Kidney (tissue), 14 donors: ENCODE data around the gene UGT1A5. TPM values are rescaled to one million over a fixed set of nuclear protein-coding genes. Genes with fewer than 3 reads are reported as not detected.
"Not testable (repeated sequence)": the region's sequence is repeated elsewhere in the genome, so short reads cannot be mapped to it uniquely, and the experiment has no call there.

Experiments used
- DNase-seq, 5 donors: peaks; one replicate each; pipeline ENCODE4 v3.0.0-alpha.2; 2013 to 2020
- FAIRE-seq: peaks from 2 replicates; lab custom pipeline; 2012; peaks lifted over from hg19 to GRCh38; lab: Jason Lieb, UNC
- H3K27ac ChIP-seq, 2 donors: one replicate each; pipeline ENCODE4 v1.7.0; 2013; ENCODE audit warnings: low read depth in 2 of 2, low read length in 2 of 2, inconsistent platforms in 1 of 2
- H3K27me3 ChIP-seq: one replicate; pipeline ENCODE4 v1.7.1; 2013; ENCODE audit warnings: low read length, inconsistent platforms; ENCODE audit not compliant: control insufficient read depth, insufficient read depth
- H3K36me3 ChIP-seq, 3 donors: one replicate each; pipeline versions ENCODE4 v1.7.0 to v1.7.1; 2013; ENCODE audit warnings: low read length in 3 of 3, control low read depth in 1 of 3, inconsistent platforms in 1 of 3; ENCODE audit not compliant: insufficient read depth in 3 of 3, control insufficient read depth in 2 of 3
- H3K4me1 ChIP-seq, 3 donors: one replicate each; pipeline versions ENCODE4 v1.7.0 to v1.7.1; 2013; ENCODE audit warnings: low read length in 3 of 3, inconsistent platforms in 1 of 3, low read depth in 1 of 3; ENCODE audit not compliant: control insufficient read depth in 2 of 3, insufficient read depth in 2 of 3
- H3K4me3 ChIP-seq, 3 donors: one replicate each; pipeline versions ENCODE4 v1.7.0 to v1.8.1; 2013; ENCODE audit warnings: low read length in 3 of 3, control low read depth in 1 of 3, inconsistent platforms in 1 of 3
- H3K9ac ChIP-seq, 3 donors: one replicate each; pipeline versions ENCODE4 v1.7.0 to v1.7.1; 2013; ENCODE audit warnings: low read length in 3 of 3, control low read depth in 1 of 3, inconsistent platforms in 1 of 3
- H3K9me3 ChIP-seq, 3 donors: one replicate each; pipeline versions ENCODE4 v1.7.0 to v1.7.1; 2013; ENCODE audit warnings: low read length in 3 of 3, control low read depth in 1 of 3, inconsistent platforms in 1 of 3; ENCODE audit not compliant: control insufficient read depth in 2 of 3, insufficient read depth in 1 of 3
- intact Hi-C: fragments of 100-400 bp; cut with DNase I; formaldehyde crosslinking; loops from one replicate; pipeline ENCODE4 v1.11.1; 2022
- polyA plus RNA-seq: library from polyadenylated mRNA; stranded (reverse); fragments of 350-450 nt; fragmentation: Illumina TruSeq; extraction: RNeasy Lipid Tissue Mini Kit (QIAGEN cat#74804); gene quantifications from one replicate; pipeline ENCODE4 v1.2.3, GENCODE V29; 2014; ENCODE audit warnings: low read depth, low replicate concordance; ENCODE audit not compliant: insufficient read depth
- total RNA-seq: library from RNA; stranded (reverse); fragmentation: NEBNext Ultra II Directional; extraction: Animal tissue kit (Norgen Biotek cat#: 25700); gene quantifications from one replicate; pipeline ENCODE4 v1.2.1, GENCODE V29; 2021
- TF ChIP-seq, protein P1 (sequence below): IDR thresholded peaks from 3 replicates; pipeline ENCODE4 v1.5.1; 2012; ENCODE audit warnings: mild to moderate bottlenecking, moderate library complexity, borderline replicate concordance; ENCODE audit not compliant: insufficient read depth; ENCODE audit errors: extremely low read depth
- donor health status: control.
- donor health status: control.
- donor health status: control.
- donor health status: control.
- donor health status: control.
- donor health status: DM: yes; HTN: yes; CAD: no.
- donor health status: Normal renal cell carcinoma (clear cell type).

Gene UGT1A5
- total and polyA plus RNA-seq, 2 donors from 2014 or later, result 2.1 TPM; not detected in 1

DNA sequence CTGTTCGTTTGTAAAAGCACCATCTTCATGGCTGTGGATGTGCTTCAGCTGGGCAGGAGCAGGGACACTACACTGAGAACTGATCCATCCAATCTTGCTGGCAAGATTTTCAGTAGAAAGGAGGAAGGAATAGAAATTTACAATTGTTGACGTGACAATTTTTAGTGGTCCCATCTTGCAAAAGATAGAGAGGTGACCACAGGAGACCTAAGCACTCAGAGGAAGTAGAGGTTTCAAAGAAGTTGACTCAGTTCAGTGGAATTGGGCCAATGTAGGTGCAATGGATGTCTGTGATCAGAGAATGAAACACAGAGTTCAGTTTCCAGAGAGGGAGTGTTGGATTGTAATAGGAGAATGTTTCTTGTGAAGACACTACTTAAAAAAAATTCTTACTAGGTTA is 1.4 kb downstream of the UGT1A5 start:
- TF ChIP-seq, protein P1, sequence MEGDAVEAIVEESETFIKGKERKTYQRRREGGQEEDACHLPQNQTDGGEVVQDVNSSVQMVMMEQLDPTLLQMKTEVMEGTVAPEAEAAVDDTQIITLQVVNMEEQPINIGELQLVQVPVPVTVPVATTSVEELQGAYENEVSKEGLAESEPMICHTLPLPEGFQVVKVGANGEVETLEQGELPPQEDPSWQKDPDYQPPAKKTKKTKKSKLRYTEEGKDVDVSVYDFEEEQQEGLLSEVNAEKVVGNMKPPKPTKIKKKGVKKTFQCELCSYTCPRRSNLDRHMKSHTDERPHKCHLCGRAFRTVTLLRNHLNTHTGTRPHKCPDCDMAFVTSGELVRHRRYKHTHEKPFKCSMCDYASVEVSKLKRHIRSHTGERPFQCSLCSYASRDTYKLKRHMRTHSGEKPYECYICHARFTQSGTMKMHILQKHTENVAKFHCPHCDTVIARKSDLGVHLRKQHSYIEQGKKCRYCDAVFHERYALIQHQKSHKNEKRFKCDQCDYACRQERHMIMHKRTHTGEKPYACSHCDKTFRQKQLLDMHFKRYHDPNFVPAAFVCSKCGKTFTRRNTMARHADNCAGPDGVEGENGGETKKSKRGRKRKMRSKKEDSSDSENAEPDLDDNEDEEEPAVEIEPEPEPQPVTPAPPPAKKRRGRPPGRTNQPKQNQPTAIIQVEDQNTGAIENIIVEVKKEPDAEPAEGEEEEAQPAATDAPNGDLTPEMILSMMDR, result no peak
- FAIRE-seq, result no peak

DNA sequence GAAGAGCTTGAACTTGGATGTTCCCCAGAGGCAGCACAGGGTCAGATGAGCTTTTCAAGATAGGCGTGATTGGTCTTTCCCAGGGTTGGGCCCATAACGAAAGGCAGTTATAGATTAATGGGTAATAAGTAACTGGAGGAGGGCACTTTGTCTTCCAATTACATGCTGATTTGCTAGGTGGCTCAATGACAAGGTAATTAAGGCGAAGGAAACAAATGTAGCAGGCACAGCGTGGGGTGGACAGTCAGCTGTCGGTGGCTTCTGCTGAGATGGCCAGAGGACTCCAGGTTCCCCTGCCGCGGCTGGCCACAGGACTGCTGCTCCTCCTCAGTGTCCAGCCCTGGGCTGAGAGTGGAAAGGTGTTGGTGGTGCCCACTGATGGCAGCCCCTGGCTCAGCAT is 5.8 kb downstream of the UGT1A5 start, which contains the start of gene UGT1A4:
TSS of gene UGT1A4 (plus strand) at position 185 of the 400 bp plus-strand sequence. CDS start at position 270, 85 bp downstream.
- Histone ChIP-seq H3K4me3 (no peak within 1 kb of the TSS), H3K27ac (no peak within 1 kb of the TSS), H3K9ac (no peak within 1 kb of the TSS), H3K9me3 (no peaks in the 10 kb centered on the region), H3K4me1 (no peaks in the 10 kb centered on the region), H3K27me3 (no peaks in the 10 kb centered on the region), H3K36me3 (peaks cover 0 to 5% (median 0%) of the 10 kb centered on the region in 3 donors)
- FAIRE-seq, result no peak
- intact Hi-C loops, result no loop called here
- TF ChIP-seq, protein P1, result no peak
- DNase-seq, result no peak

More for the DNA sequence above, 1.4 kb downstream of the UGT1A5 start:
- Histone ChIP-seq H3K4me1 (peaks cover 0 to 4% (median 0%) of the 10 kb centered on the region in 3 donors), H3K36me3 (peaks cover 0 to 9% (median 0%) of the 10 kb centered on the region in 3 donors), H3K9ac (no peak overlapping the region), H3K27me3 (no peaks in the 10 kb centered on the region), H3K9me3 (no peaks in the 10 kb centered on the region), H3K27ac (no peak overlapping the region), H3K4me3 (no peak overlapping the region)
- no peak for DNase-seq
- intact Hi-C loops, result no loop called here

DNA sequence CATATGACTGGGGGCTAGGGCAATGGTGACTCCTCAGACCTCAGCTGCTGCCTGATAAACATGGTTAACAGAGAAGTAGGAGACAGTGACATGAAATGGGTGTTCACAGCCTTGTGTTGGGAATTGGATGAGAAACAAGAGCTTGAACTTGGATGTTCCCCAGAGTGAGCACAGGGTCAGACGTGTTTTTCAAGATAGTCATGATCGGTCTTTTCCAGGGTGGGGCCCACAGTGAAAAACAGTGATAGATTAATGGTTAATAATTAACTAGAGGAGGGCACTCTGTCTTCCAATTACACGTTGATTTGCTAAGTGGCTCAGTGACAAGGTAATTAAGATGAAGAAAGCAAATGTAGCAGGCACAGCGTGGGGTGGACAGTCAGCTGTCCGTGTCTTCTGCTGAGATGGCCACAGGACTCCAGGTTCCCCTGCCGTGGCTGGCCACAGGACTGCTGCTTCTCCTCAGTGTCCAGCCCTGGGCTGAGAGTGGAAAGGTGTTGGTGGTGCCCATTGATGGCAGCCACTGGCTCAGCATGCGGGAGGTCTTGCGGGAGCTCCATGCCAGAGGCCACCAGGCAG is 16.1 kb downstream of the UGT1A5 start, which contains the start of gene UGT1A3:
TSS of gene UGT1A3 (plus strand) at position 320 of the 579 bp plus-strand sequence. CDS start at position 405, 85 bp downstream.
- TF ChIP-seq, protein P1, result no peak
- no peak for DNase-seq
- H3K27ac ChIP-seq, result no peak within 1 kb of the TSS
- H3K9ac ChIP-seq, result no peak within 1 kb of the TSS
- H3K4me3 ChIP-seq, result no peak within 1 kb of the TSS
- no peaks in the 10 kb centered on the region for H3K36me3 ChIP-seq
- no peaks in the 10 kb centered on the region for H3K4me1 ChIP-seq
- intact Hi-C loops, result no loop called here
- no peaks in the 10 kb centered on the region for H3K9me3 ChIP-seq
- no peak for FAIRE-seq
- no peaks in the 10 kb centered on the region for H3K27me3 ChIP-seq

DNA sequence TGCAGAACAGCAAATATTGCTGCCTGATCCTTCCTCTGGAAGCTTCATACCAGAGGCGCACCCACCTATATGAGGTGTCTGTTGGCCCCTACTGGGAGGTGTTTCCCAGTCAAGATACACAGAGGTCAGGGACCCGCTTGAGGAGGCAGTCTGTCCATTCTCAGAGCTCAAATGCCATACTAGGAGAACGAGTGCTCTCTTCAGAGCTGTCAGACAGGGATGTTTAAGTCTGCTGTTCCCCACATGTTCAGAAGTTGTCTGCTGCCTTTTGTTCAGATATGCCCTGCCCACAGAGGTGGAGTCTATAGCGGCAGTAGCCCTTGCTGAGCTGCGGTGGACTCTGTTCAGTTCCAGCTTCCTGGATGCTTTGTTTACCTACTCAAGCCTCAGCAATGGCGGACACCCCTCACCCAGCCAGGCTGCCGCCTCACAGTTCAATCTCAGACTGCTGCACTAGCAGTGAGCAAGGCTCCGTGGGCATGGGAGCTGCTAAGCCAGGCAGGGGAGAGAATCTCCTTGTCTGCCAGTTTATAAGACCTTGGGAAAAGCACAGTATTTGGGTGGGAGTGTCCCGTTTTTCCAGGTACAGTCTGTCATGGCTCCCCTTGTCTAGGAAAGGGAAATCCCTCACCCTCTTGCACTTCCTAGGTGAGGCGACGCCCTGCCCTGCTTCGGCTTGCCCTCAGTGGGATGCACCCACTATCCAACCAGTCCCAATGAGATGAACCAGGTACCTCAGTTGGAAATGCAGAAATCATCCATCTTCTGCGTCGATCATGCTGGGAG is 24.4 kb downstream of the UGT1A5 start:
- DNase-seq, result not testable (repeated sequence)

More for the DNA sequence above, 24.4 kb downstream of the UGT1A5 start:
- intact Hi-C loops, H3K4me1 ChIP-seq, FAIRE-seq, H3K4me3 ChIP-seq, H3K36me3 ChIP-seq, H3K27ac ChIP-seq, H3K9me3 ChIP-seq, H3K9ac ChIP-seq, H3K27me3 ChIP-seq: not testable (repeated sequence)
